Adrenal gland (tissue), 12 donors: ENCODE measurements around the gene SHLD1. TPM values are rescaled to one million over a fixed set of nuclear protein-coding genes. Genes with fewer than 3 reads are reported as not detected.
A peak's percentile ranks its signal among the peaks of the same experiment; 100 is the strongest.
"Not testable (repeated sequence)": the region's sequence is repeated elsewhere in the genome, so short reads cannot be mapped to it uniquely, and the experiment has no call there.

Source experiments
- DNase-seq, 7 donors: peaks; one replicate each; pipeline ENCODE4 v3.0.0-alpha.2; 2019 to 2020
- H3K27ac ChIP-seq, 5 donors: fragments of 200-600 bp; sonication (generic) in 4 of 5; 1 replicate in 3 of 5; 2 replicates in 2 of 5; pipeline versions ENCODE4 v1.5.1 to v1.8.0; 2016 to 2020; ENCODE audit warnings: mild to moderate bottlenecking in 1 of 5
- H3K27me3 ChIP-seq: fragments of 200-600 bp; 2 replicates; pipeline ENCODE4 v1.8.0; 2021
- H3K36me3 ChIP-seq, 2 donors: fragments of 200-600 bp; replicated peaks in 1 of 2; 1 replicate in 1 of 2; 2 replicates in 1 of 2; pipeline versions ENCODE4 v1.5.1 to v1.8.0; 2018 to 2022
- H3K4me1 ChIP-seq, 2 donors: fragments of 200-600 bp; replicated peaks in 1 of 2; 1 replicate in 1 of 2; 2 replicates in 1 of 2; pipeline versions ENCODE4 v1.5.1 to v1.8.0; 2018 to 2021
- H3K4me3 ChIP-seq, 4 donors: fragments of 200-600 bp; sonication (generic) in 3 of 4; one replicate each; pipeline ENCODE4 v1.5.1; 2016 to 2018
- H3K9me3 ChIP-seq, 3 donors: fragments of 200-600 bp; sonication (generic) in 1 of 3; replicated peaks in 1 of 3; 1 replicate in 2 of 3; 2 replicates in 1 of 3; pipeline versions ENCODE4 v1.5.1 to v1.8.0; 2016 to 2021
- CTCF ChIP-seq, 6 experiments: fragments of 450-650 bp in 4 of 6; fragments of 200-600 bp in 2 of 6; sonication (generic) in 1 of 6; IDR thresholded peaks; 1 replicate in 5 of 6; 2 replicates in 1 of 6; pipeline versions ENCODE4 v1.5.1 to v1.8.0; 2016 to 2021; ENCODE audit warnings: antibody characterized with exemption in 6 of 6, mild to moderate bottlenecking in 2 of 6, moderate library complexity in 1 of 6
- POLR2A ChIP-seq, 2 donors: fragments of 450-650 bp; IDR thresholded peaks; one replicate each; pipeline ENCODE4 v1.6.1; 2017; ENCODE audit warnings: antibody characterized with exemption in 2 of 2, mild to moderate bottlenecking in 2 of 2, moderate library complexity in 1 of 2
- WGBS, 4 donors: extraction: QIAGEN DNeasy Blood & Tissue Kit in 2 of 4; methylation state at CpG; one replicate each; pipeline versions ENCODE4 v1.1.5 to v1.1.7; 2013 to 2017; 5-methylcytosine and 5-hydroxymethylcytosine counted together
- intact Hi-C, 2 donors: fragments of 100-400 bp; cut with DNase I; formaldehyde crosslinking; loops; one replicate each; pipeline versions ENCODE4 v1.14.1 to v1.15.0; 2022 to 2023
- polyA plus RNA-seq, 3 donors: library from polyadenylated mRNA; stranded (reverse); fragments of 200-250 nt in 2 of 3; fragments of 350-450 nt in 1 of 3; fragmentation: Illumina TruSeq in 1 of 3; extraction: RNeasy Lipid Tissue Mini Kit (QIAGEN cat#74804) in 1 of 3; gene quantifications; one replicate each; pipeline ENCODE4 v1.2.3, GENCODE V29; 2013 to 2014
- total RNA-seq, 9 donors: library from RNA; depleted of rRNA in 4 of 9; stranded (reverse); fragments of >200 nt in 4 of 9; fragments of 120-200 nt in 1 of 9; fragmentation: NEBNext Ultra II Directional in 1 of 9; extraction: Animal tissue kit (Norgen Biotek cat#: 25700) in 1 of 9; gene quantifications; one replicate each; pipeline versions ENCODE4 v1.1.0 to v1.2.4, GENCODE V29; 2013 to 2023
- donor health status: healthy with polysubstance abuse.
- donor health status: Bipolar disorder and iron deficiency.
- donor health status: DM: yes; HTN: yes; CAD: no.
- donor health status: DM: no; HTN: no; CAD: no.
- donor health status: DM: no; HTN: no; CAD: no.
- donor health status: DM: yes; HTN: yes; CAD: no.

Gene SHLD1
- total and polyA plus RNA-seq, 12 donors: 3.6 to 18.0 (median 13.0) TPM

DNA sequence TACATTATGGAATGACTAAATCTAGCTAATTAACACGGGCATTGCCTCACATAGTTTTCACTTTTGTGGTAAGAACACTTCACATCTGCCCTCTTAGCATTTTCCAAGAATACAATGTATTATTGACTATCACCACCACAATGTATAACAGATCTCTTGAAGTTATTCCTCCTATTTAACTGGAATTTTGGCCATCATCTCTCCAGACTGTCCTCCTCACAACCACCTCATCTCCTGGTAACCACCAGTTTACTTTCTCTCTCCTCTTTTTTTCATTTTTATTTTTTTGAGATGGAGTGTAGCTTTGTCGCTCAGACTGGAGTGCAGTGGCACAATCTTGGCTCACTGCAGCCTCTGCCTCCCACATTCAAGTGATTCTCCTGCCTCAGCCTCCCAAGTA lies 8.2 kb upstream of the SHLD1 start:
- no peaks in the 10 kb centered on the region for H3K9me3 ChIP-seq
- H3K36me3 ChIP-seq: no peaks in the 10 kb centered on the region
- TF ChIP-seq POLR2A (IDR thresholded peaks at IDR 0.05): no peak
- no peak for TF ChIP-seq CTCF (IDR thresholded peaks at IDR 0.05)
- H3K4me1 ChIP-seq: peaks cover 20 to 24% of the 10 kb centered on the region in 2 donors
- WGBS, 4 donors: 85 to 97% (median 94%) methylated on average over 2 of the region's 2 CpGs
- intact Hi-C loops: no loop called here
- DNase-seq: no peak
- H3K27me3 ChIP-seq: no peaks in the 10 kb centered on the region
- H3K27ac ChIP-seq: no peak overlapping the region
- H3K4me3 ChIP-seq: no peak overlapping the region

GRCh38 chr20:5745416-5746030 lies 4.7 kb upstream of the SHLD1 start:
- no peaks in the 10 kb centered on the region for H3K27me3 ChIP-seq
- peak overlapping the region in 3 of 5 donors; percentile 24 to 52 (median 44) for H3K27ac ChIP-seq
- no peak overlapping the region for H3K4me3 ChIP-seq
- peak in 6 of 7 donors; percentile 40 to 70 (median 59) for DNase-seq
- TF ChIP-seq CTCF (IDR thresholded peaks at IDR 0.05): no peak
- TF ChIP-seq POLR2A (IDR thresholded peaks at IDR 0.05): no peak
- intact Hi-C loops: no loop called here
- peaks cover 13 to 15% of the 10 kb centered on the region in 2 donors for H3K4me1 ChIP-seq
- 42 to 52% (median 47%) methylated on average over 8 of the region's 8 CpGs for WGBS, 4 donors
- no peaks in the 10 kb centered on the region for H3K9me3 ChIP-seq
- no peaks in the 10 kb centered on the region for H3K36me3 ChIP-seq

- Histone ChIP-seq H3K36me3 (no peaks in the 10 kb centered on the region), H3K4me3 (no peak overlapping the region), H3K9me3 (no peaks in the 10 kb centered on the region), H3K27me3 (no peaks in the 10 kb centered on the region), H3K4me1 (peaks cover 13 to 15% of the 10 kb centered on the region in 2 donors), H3K27ac (peak overlapping the region in 4 of 5 donors; percentile 24 to 52 (median 39))
- TF ChIP-seq POLR2A (IDR thresholded peaks at IDR 0.05): no peak
- TF ChIP-seq CTCF (IDR thresholded peaks at IDR 0.05): no peak
- 26 to 43% (median 33%) methylated on average over 1 of the region's 1 CpG for WGBS, 4 donors
- intact Hi-C loops: no loop called here
- no peak for DNase-seq
These were observed 4.1 kb upstream of the SHLD1 start for GRCh38 chr20:5746064-5746463.

DNA sequence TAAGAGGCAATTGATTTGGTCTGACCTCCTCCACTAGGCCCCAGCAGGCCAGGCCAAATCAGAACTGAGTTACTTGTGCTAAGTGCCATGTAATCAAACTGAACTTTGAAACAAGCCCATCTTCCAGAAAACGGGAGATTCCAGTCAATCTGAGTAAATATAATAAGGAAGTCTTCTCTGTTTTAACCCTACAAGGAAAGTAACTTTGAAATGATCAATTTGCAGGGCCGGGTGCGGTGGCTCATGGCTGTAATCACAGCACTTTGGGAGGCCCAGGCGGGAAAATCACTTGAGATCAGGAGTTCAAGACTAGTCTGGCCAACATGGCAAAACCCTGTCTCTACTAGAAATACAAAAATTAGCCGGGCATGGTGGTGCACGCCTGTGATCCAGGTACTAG lies 2.0 kb upstream of the SHLD1 start:
- H3K4me3 ChIP-seq: no peak overlapping the region
- no peaks in the 10 kb centered on the region for H3K9me3 ChIP-seq
- WGBS, 4 donors: 79 to 95% (median 91%) methylated on average over 6 of the region's 6 CpGs
- no peak for DNase-seq
- no peaks in the 10 kb centered on the region for H3K27me3 ChIP-seq
- H3K4me1 ChIP-seq: peaks cover 18 to 29% of the 10 kb centered on the region in 2 donors
- no peaks in the 10 kb centered on the region for H3K36me3 ChIP-seq
- TF ChIP-seq POLR2A (IDR thresholded peaks at IDR 0.05): no peak
- TF ChIP-seq CTCF (IDR thresholded peaks at IDR 0.05): no peak
- intact Hi-C loops: no loop called here
- no peak overlapping the region for H3K27ac ChIP-seq

DNA sequence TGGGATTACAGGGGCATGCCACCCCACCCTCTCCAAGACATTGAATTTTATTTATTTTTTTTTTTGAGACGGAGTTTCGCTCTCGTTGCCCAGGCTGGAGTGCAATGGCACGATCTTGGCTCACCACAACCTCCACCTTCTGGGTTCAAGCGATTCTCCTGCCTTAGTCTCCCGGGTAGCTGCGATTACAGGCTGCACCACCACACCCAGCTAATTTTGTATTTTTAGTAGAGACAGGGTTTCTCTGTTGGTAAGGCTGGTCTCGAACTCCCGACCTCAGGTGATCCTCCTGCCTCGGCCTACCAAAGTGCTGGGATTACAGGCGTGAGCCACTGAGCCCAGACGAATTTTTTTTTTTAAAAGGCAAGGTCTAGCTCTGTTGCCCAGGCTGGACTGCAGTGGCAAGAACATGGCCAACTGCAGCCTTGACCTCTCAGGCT lies 669 bp upstream of the SHLD1 start:
- DNase-seq, H3K4me3 ChIP-seq, H3K9me3 ChIP-seq, H3K27me3 ChIP-seq, H3K27ac ChIP-seq, H3K36me3 ChIP-seq, intact Hi-C loops: not testable (repeated sequence)
- H3K4me1 ChIP-seq: peaks cover 18 to 29% of the 10 kb centered on the region in 2 donors
- 93 to 97% (median 96%) methylated on average over 11 to 12 of the region's 12 CpGs for WGBS, 4 donors
